GM12878 (cell line): ENCODE measurements around the gene KIF5A. TPM values are rescaled to one million over a fixed set of nuclear protein-coding genes. Genes with fewer than 3 reads are reported as not detected.

Source experiments
- BHLHE40 ChIP-seq, 2 experiments: fragments of 450-650 bp in 1 of 2; IDR thresholded peaks; 2 replicates each; pipeline ENCODE4 v1.6.1; 2011 to 2017; ENCODE audit warnings: low read depth in 2 of 2, borderline replicate concordance in 1 of 2, improper control_type of control experiment in 1 of 2, low read length in 1 of 2, mild to moderate bottlenecking in 1 of 2
- EED ChIP-seq: sonication (generic); IDR thresholded peaks from 2 replicates; pipeline ENCODE4 v1.6.1; 2016; ENCODE audit warnings: antibody characterized with exemption, low read depth
- EP300 ChIP-seq, 2 experiments: fragments of 150-350 bp in 1 of 2; IDR thresholded peaks; 2 replicates each; pipeline ENCODE4 v1.6.1; 2011 to 2012; ENCODE audit warnings: low read depth in 2 of 2, low read length in 2 of 2, borderline replicate concordance in 1 of 2, improper control_type of control experiment in 1 of 2, inconsistent platforms in 1 of 2; ENCODE audit not compliant: control insufficient read depth in 1 of 2
- TCF12 ChIP-seq: IDR thresholded peaks from 2 replicates; pipeline ENCODE4 v1.6.1; 2011; ENCODE audit warnings: low read depth, mild to moderate bottlenecking, low read length
- polyA plus RNA-seq, 11 experiments: library from polyadenylated mRNA; depleted of rRNA in 4 of 11; unstranded in 6 of 11; stranded (reverse) in 5 of 11; fragments of >200 nt; fragmentation: Nextera tagmentation in 4 of 11; fragmentation: Illumina TruSeq in 1 of 11; extraction: Ambion mirVana in 4 of 11; extraction: Trizol in 1 of 11; gene quantifications; 1 replicate in 1 of 11; 2 replicates in 10 of 11; pipeline versions ENCODE4 v1.2.1 to v1.2.3, GENCODE V29; 2011 to 2016; ENCODE audit warnings: inconsistent platforms in 2 of 11, missing spikeins in 2 of 11, low read depth in 1 of 11
- total RNA-seq, 4 experiments: library from RNA; depleted of rRNA in 3 of 4; stranded (reverse); fragments of >200 nt in 3 of 4; fragmentation: Illumina TruSeq in 1 of 4; extraction: Trizol in 1 of 4; gene quantifications; 2 replicates each; pipeline versions ENCODE4 v1.2.1 to v1.2.3, GENCODE V29; 2013 to 2021
- TF ChIP-seq, protein P1 (sequence below): fragments of 450-650 bp; IDR thresholded peaks from 2 replicates; pipeline ENCODE4 v1.6.1; 2017; ENCODE audit warnings: low read depth, mild to moderate bottlenecking, moderate library complexity
- TF ChIP-seq, protein P2 (sequence below): IDR thresholded peaks from 2 replicates; pipeline ENCODE4 v1.6.1; 2012; ENCODE audit warnings: low read depth, low read length, improper control_type of control experiment
- TF ChIP-seq, protein P3 (sequence below): fragments of 450-650 bp; IDR thresholded peaks from 2 replicates; pipeline ENCODE4 v1.6.1; 2018; ENCODE audit warnings: mild to moderate bottlenecking, low read depth, moderate library complexity; ENCODE audit not compliant: partially characterized antibody

The KIF5A gene
- total and polyA plus RNA-seq, 10 of the 15 experiments (the other 5 are each of a cell fraction or from before 2014, with no cell fraction given), result 0.35 to 2.9 (median 0.97) TPM

DNA sequence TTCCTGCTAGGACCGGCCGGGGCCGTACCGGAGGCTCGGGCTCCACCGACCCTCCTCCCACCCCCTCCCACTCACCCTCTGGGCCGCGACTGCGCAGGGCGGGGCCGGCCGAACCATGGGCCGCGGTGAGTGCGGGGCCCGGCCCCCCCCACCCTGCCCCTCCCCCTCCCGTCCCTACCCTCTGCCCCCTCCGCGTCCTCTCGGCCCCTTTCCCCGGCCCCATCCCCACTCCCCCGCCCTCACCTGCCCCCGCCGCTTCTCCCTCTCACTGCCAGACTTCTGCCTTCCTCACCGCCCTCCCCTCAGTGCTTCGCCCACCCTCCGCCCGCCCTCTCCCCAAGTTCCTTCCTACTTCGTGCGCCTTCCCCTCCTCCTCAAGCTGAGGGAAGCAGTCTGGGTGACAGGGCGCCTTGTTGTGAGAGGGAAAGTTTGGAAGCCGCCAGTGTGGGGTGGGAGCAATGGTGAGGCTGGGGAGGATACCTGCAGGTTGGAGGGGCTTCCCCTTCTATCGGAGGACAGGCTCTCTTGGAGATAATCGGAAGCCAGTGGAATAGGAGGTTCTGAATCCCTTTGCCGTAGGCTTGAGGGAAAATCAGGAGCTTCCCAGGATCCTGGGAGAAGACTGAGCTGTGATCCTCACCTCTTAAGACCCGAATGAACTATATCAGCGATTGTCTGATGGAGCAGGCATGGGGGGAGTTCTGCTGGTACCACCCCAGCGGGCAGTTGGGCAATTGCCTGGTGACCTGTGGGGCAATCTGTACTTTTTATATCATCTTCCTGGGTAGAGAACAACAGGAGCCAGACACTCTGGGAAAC is 26.7 kb upstream of the KIF5A start (continued):
- TF ChIP-seq, protein P1, sequence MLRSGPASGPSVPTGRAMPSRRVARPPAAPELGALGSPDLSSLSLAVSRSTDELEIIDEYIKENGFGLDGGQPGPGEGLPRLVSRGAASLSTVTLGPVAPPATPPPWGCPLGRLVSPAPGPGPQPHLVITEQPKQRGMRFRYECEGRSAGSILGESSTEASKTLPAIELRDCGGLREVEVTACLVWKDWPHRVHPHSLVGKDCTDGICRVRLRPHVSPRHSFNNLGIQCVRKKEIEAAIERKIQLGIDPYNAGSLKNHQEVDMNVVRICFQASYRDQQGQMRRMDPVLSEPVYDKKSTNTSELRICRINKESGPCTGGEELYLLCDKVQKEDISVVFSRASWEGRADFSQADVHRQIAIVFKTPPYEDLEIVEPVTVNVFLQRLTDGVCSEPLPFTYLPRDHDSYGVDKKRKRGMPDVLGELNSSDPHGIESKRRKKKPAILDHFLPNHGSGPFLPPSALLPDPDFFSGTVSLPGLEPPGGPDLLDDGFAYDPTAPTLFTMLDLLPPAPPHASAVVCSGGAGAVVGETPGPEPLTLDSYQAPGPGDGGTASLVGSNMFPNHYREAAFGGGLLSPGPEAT, result 0 out of 2 replicates have a peak, but pooled peaks have one; percentile 31
- TF ChIP-seq, protein P2, sequence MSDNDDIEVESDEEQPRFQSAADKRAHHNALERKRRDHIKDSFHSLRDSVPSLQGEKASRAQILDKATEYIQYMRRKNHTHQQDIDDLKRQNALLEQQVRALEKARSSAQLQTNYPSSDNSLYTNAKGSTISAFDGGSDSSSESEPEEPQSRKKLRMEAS, result 0 out of 2 replicates have a peak, but pooled peaks have one; percentile 1
- TF ChIP-seq EP300 (IDR thresholded peaks at IDR 0.05; ENCODE audit: borderline replicate concordance in 1 of 2, control insufficient read depth in 1 of 2, low read depth in 2 of 2, low read length in 2 of 2) (no peak), TCF12 (no peak), BHLHE40 (IDR thresholded peaks at IDR 0.05; ENCODE audit: borderline replicate concordance in 1 of 2, low read depth in 2 of 2, low read length in 1 of 2) (0 out of 4 replicates have a peak, but pooled peaks of 1 of the 2 experiments have one; percentile 6), EED (no peak)
- TF ChIP-seq, protein P3, sequence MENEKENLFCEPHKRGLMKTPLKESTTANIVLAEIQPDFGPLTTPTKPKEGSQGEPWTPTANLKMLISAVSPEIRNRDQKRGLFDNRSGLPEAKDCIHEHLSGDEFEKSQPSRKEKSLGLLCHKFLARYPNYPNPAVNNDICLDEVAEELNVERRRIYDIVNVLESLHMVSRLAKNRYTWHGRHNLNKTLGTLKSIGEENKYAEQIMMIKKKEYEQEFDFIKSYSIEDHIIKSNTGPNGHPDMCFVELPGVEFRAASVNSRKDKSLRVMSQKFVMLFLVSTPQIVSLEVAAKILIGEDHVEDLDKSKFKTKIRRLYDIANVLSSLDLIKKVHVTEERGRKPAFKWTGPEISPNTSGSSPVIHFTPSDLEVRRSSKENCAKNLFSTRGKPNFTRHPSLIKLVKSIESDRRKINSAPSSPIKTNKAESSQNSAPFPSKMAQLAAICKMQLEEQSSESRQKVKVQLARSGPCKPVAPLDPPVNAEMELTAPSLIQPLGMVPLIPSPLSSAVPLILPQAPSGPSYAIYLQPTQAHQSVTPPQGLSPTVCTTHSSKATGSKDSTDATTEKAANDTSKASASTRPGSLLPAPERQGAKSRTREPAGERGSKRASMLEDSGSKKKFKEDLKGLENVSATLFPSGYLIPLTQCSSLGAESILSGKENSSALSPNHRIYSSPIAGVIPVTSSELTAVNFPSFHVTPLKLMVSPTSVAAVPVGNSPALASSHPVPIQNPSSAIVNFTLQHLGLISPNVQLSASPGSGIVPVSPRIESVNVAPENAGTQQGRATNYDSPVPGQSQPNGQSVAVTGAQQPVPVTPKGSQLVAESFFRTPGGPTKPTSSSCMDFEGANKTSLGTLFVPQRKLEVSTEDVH, result peak; percentile 26
